ENCODE data around the gene ZNF326.

DNA sequence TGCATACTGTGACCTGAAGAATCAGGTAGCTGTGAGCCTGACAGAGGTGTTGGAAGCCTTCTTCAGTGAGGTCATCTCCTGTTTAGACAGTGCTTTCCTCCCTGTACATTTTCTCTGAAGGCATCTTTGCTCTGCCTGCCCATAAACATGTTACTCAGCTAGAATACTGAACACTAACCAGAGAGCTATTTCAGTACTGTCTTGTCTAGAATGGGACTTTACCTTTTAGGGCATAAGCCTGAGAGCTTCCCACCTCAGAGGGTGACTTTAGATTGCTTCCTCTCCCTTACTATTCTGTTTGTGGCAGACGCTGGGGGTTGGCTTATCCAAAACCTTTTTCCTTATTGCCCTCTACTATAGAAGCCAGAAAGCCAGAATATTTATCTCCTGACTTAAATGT lies 23.3 kb upstream of the ZNF326 start:
- TF ChIP-seq, protein P1, sequence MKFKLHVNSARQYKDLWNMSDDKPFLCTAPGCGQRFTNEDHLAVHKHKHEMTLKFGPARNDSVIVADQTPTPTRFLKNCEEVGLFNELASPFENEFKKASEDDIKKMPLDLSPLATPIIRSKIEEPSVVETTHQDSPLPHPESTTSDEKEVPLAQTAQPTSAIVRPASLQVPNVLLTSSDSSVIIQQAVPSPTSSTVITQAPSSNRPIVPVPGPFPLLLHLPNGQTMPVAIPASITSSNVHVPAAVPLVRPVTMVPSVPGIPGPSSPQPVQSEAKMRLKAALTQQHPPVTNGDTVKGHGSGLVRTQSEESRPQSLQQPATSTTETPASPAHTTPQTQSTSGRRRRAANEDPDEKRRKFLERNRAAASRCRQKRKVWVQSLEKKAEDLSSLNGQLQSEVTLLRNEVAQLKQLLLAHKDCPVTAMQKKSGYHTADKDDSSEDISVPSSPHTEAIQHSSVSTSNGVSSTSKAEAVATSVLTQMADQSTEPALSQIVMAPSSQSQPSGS (IDR thresholded peaks at IDR 0.05; ENCODE audit: low read length): no peak
- TF ChIP-seq, protein P2, sequence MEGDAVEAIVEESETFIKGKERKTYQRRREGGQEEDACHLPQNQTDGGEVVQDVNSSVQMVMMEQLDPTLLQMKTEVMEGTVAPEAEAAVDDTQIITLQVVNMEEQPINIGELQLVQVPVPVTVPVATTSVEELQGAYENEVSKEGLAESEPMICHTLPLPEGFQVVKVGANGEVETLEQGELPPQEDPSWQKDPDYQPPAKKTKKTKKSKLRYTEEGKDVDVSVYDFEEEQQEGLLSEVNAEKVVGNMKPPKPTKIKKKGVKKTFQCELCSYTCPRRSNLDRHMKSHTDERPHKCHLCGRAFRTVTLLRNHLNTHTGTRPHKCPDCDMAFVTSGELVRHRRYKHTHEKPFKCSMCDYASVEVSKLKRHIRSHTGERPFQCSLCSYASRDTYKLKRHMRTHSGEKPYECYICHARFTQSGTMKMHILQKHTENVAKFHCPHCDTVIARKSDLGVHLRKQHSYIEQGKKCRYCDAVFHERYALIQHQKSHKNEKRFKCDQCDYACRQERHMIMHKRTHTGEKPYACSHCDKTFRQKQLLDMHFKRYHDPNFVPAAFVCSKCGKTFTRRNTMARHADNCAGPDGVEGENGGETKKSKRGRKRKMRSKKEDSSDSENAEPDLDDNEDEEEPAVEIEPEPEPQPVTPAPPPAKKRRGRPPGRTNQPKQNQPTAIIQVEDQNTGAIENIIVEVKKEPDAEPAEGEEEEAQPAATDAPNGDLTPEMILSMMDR (IDR thresholded peaks at IDR 0.05; ENCODE audit: control extremely low read depth in 1 of 3, insufficient read depth in 1 of 3, low read depth in 1 of 3, low read length in 3 of 3): no peak
- TF ChIP-seq MAFK (IDR thresholded peaks at IDR 0.05; ENCODE audit: low read depth, low read length): no peak
- TF ChIP-seq ZNF274 (IDR thresholded peaks at IDR 0.05; ENCODE audit: borderline replicate concordance, extremely low read depth, low read length): no peak
- TF ChIP-seq POLR2A (IDR thresholded peaks at IDR 0.05; ENCODE audit: control extremely low read depth in 1 of 2, low read depth in 2 of 2, low read length in 2 of 2): no peak

Data from H1 (cell line).